Measurements from ENCODE around the gene DDX49.

- no peak for TF ChIP-seq POLR2A (IDR thresholded peaks at IDR 0.05; ENCODE audit: low read depth, low read length)
- TF ChIP-seq CTCF (conservative IDR thresholded peaks at IDR 0.05; ENCODE audit: low read depth, low read length), result no peak
Observed at GRCh38 chr19:18924684-18925213, 5.2 kb downstream of the DDX49 start.
